GM03348 (cell line): Measurements from ENCODE around the gene STXBP2.
"Not testable (repeated sequence)": the region's sequence is repeated elsewhere in the genome, so short reads cannot be mapped to it uniquely, and the experiment has no call there.

Source experiments
- DNase-seq: peaks from one replicate; pipeline ENCODE4 v3.0.0; 2012; ENCODE audit warnings: low spot score

STXBP2 gene

GRCh38 chr19:7632340-7633203, 4.3 kb upstream of the STXBP2 start:
- DNase-seq, result no peak

- no peak for DNase-seq
Observed at GRCh38 chr19:7633698-7634097, 3.2 kb upstream of the STXBP2 start, which contains the start of gene PCP2. PCP2 (minus strand) TSS chr19:7633719; CDS start chr19:7633457, 262 bp downstream.

- no peak for DNase-seq
Observed at GRCh38 chr19:7635670-7636069, 1.2 kb upstream of the STXBP2 start.

GRCh38 chr19:7636317-7636690, 606 bp upstream of the STXBP2 start:
- no peak for DNase-seq

GRCh38 chr19:7637374-7638256, 705 bp downstream of the STXBP2 start:
- no peak for DNase-seq

- no peak for DNase-seq
Observed at GRCh38 chr19:7638802-7639465, 2.0 kb downstream of the STXBP2 start.

- DNase-seq, result no peak
Observed at GRCh38 chr19:7639863-7640348, 3.0 kb downstream of the STXBP2 start.

- no peak for DNase-seq
Observed at GRCh38 chr19:7640803-7641202, 3.9 kb downstream of the STXBP2 start.

GRCh38 chr19:7641290-7642276, 4.7 kb downstream of the STXBP2 start:
- DNase-seq, result no peak

- no peak for DNase-seq
Observed at GRCh38 chr19:7642295-7643030, 5.6 kb downstream of the STXBP2 start.

GRCh38 chr19:7643031-7643415, 6.1 kb downstream of the STXBP2 start:
- no peak for DNase-seq

GRCh38 chr19:7643629-7644549, 7.0 kb downstream of the STXBP2 start:
- DNase-seq, result not testable (repeated sequence)

GRCh38 chr19:7644550-7644877, 7.6 kb downstream of the STXBP2 start:
- DNase-seq, result no peak

- DNase-seq, result no peak
Observed at GRCh38 chr19:7645163-7645562, 8.3 kb downstream of the STXBP2 start.

- DNase-seq, result no peak
Observed at GRCh38 chr19:7645656-7646425, 8.9 kb downstream of the STXBP2 start.

GRCh38 chr19:7646426-7646700, 9.5 kb downstream of the STXBP2 start:
- DNase-seq, result no peak

- no peak for DNase-seq
Observed at GRCh38 chr19:7647156-7647555, 10.2 kb downstream of the STXBP2 start.

GRCh38 chr19:7648265-7649014, 11.5 kb downstream of the STXBP2 start:
- no peak for DNase-seq
